ENCODE results near the gene ABCG4.
"Not testable (repeated sequence)": the region's sequence is repeated elsewhere in the genome, so short reads cannot be mapped to it uniquely, and the experiment has no call there.

The ABCG4 gene

DNA sequence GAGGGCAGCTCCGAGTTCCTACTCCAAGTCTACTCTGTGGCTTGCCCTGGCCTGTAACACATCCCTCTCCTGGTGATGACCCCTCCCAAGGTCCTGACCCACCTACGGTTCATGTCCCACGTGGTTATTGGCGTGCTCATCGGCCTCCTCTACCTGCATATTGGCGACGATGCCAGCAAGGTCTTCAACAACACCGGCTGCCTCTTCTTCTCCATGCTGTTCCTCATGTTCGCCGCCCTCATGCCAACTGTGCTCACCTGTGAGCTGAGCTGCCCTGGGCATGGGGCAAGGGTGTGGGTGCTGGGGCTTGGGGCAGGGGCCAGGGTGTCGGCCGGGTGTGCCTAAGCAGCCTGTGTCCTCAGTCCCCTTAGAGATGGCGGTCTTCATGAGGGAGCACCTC lies 9.6 kb downstream of the ABCG4 start:
- DNase-seq (ENCODE audit: low read depth) = no peak
- TF ChIP-seq, protein P1, sequence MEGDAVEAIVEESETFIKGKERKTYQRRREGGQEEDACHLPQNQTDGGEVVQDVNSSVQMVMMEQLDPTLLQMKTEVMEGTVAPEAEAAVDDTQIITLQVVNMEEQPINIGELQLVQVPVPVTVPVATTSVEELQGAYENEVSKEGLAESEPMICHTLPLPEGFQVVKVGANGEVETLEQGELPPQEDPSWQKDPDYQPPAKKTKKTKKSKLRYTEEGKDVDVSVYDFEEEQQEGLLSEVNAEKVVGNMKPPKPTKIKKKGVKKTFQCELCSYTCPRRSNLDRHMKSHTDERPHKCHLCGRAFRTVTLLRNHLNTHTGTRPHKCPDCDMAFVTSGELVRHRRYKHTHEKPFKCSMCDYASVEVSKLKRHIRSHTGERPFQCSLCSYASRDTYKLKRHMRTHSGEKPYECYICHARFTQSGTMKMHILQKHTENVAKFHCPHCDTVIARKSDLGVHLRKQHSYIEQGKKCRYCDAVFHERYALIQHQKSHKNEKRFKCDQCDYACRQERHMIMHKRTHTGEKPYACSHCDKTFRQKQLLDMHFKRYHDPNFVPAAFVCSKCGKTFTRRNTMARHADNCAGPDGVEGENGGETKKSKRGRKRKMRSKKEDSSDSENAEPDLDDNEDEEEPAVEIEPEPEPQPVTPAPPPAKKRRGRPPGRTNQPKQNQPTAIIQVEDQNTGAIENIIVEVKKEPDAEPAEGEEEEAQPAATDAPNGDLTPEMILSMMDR (IDR thresholded peaks at IDR 0.05; ENCODE audit: insufficient read depth, low read depth, low read length, missing control alignments) = no peak
- no peak overlapping the region for H3K4me3 ChIP-seq (ENCODE audit: low read depth, low read length)

DNA sequence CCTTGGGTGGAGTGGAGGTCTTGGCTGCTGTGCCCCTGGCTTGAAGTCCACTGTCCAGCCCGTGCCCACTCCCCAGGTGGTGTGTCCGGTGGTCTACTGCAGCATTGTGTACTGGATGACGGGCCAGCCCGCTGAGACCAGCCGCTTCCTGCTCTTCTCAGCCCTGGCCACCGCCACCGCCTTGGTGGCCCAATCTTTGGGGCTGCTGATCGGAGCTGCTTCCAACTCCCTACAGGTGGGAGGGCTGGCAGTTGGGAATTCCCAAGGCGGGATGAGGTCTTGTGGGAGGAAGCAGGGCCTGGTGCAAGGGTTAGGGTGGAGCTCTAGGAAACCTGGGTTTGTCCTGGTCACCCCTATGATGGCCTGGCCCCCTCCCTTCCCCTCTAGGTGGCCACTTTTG lies 11.3 kb downstream of the ABCG4 start:
- TF ChIP-seq, protein P1 (IDR thresholded peaks at IDR 0.05; ENCODE audit: insufficient read depth, low read depth, low read length, missing control alignments) = no peak
- DNase-seq (ENCODE audit: low read depth) = no peak
- H3K4me3 ChIP-seq (ENCODE audit: low read depth, low read length) = no peak overlapping the region

DNA sequence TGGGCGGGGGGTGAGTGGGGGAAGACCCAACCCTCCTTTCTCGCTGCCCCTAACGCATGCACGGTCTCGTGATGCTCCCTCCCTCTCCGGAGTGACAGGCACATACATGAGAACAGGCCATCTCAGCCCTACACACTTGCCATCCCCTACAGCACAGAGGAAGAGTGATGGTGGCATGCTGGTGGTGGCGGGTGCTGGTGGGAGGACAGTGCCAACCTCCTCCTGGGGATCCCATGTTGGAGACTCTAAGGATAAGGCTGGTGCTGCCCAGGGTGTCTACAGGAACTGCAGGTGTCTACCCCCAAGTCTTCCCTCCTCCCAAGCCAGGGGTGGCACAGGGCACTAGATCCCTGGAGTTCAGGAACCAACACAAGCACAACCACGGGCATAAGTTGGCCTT lies 13.0 kb downstream of the ABCG4 start:
- H3K4me3 ChIP-seq (ENCODE audit: low read depth, low read length) = no peak overlapping the region
- TF ChIP-seq, protein P1 (IDR thresholded peaks at IDR 0.05; ENCODE audit: insufficient read depth, low read depth, low read length, missing control alignments) = no peak
- DNase-seq (ENCODE audit: low read depth) = no peak

DNA sequence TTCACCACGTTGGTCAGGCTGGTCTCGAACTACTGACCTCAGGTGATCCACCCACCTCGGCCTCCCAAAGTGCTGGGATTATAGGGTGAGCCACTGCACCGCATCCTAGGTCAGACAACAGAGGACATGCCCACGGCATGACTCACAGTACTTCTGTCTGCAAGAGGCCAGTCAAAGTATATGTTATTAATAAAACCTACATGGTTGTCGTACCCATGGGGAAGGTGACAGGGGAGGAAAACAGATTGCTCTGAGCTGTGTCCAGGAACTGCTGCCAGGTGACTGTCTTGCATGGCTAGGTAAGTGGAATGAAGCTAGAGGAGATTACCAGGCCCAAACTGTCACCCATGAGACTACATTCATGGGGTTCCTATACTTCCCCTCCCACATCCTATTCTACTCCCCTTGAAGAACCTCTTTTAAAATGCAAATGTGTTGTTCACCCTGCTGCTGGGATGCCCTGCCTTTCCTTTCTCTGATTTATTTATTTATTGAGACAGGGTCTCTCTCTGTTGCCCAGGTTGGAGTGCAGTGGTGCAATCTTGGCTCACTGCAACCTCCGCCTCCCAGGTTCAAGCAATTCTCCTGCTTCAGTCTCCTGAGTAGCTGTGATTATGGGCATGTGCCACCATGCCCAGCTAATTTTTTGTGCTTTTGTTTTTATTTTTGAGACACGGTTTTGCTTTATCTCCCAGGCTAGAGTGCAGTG lies 17.7 kb downstream of the ABCG4 start:
- DNase-seq (ENCODE audit: low read depth) = no peak
- no peak overlapping the region for H3K4me3 ChIP-seq (ENCODE audit: low read depth, low read length)
- TF ChIP-seq, protein P1 (IDR thresholded peaks at IDR 0.05; ENCODE audit: insufficient read depth, low read depth, low read length, missing control alignments) = no peak

DNA sequence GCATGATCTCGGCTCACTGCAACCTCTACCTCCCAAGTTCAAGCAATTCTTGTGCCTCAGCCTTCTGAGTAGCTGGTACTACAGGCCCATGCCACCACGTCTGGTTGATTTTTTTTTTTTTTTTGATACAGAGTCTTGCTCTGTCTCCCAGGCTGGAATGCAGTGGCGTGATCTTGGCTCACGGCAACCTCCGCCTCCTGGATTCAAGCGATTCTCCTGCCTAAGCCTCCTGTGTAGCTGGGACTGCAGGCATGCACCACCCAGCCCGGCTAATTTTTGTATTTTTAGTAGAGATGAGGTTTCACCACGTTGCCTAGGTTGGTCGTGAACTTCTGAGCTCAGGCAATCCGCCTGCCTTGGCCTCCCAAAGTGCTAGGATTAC lies 18.2 kb downstream of the ABCG4 start:
- H3K4me3 ChIP-seq (ENCODE audit: low read depth, low read length); DNase-seq (ENCODE audit: low read depth): not testable (repeated sequence)

DNA sequence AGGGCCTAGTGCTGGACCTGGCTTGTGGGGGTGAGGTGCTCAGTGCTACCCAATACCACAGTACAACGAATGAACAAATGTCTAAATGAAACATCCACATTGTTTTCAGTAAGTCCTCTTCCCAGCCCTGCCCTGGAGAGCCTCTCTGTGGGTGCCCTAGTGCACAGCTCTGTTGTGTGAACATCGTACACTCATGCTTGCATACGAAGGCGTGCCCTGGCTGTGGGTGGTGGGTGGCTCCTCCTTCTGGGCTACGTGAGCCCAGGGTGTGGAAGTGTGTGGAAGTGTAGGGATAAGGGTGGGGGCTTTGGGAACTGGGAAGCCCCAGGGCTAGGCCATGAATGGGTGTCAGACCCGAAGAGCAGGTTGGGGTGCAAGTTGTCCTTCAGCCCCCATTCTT lies 19.1 kb downstream of the ABCG4 start:
- DNase-seq (ENCODE audit: low read depth) = no peak
- no peak overlapping the region for H3K4me3 ChIP-seq (ENCODE audit: low read depth, low read length)
- TF ChIP-seq, protein P1 (IDR thresholded peaks at IDR 0.05; ENCODE audit: insufficient read depth, low read depth, low read length, missing control alignments) = no peak

DNA sequence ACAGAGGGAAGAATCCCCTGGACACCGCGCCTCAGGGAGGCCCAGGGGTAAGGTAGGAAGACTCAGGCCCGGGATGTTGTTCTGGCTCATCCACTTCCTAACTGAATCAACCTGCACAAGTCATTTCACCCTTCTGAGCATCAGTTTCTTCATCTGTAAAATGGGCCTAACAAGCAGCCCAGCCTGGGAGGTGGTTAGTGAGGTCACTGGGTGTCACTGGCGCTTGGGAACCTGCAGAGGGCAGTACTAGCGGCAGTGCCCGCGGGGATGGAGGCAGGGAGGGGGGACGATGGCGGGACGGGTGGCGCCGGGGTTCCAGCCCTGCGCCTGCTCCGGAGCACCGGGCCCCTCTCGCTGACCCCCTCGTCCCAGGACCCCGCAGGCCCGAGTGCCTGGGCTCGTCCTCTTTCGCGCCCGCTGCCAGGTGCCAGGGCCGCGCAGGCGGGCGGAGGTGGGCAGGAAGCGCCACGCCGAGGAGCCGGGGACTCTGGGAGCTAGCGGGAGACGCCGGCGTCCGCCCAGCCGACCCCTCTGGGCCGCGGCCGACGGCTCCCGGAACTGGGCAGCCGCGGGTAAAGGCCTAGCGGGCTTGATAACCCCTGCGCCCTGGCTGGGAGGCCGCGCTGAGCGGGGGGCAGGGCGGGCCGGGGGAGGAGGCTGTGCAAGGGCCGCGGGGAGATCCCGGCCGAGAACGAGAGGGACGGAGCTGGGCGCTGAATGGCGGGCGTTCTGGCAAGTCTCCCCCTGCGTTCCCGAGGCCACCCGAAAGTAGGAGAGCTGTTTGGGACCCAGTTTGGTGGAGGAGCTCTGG lies 19.8 kb downstream of the ABCG4 start, which contains the start of gene NLRX1:
NLRX1 (plus strand) TSS at position 255 of the 811 bp plus-strand sequence. CDS start 2,679 bp downstream, outside the sequence.
- TF ChIP-seq, protein P1 (IDR thresholded peaks at IDR 0.05; ENCODE audit: insufficient read depth, low read depth, low read length, missing control alignments) = peak; percentile 95
- H3K4me3 ChIP-seq (ENCODE audit: low read depth, low read length) = peak within 1 kb of the TSS; percentile 91
- DNase-seq (ENCODE audit: low read depth) = peak; percentile 93

All from GM12865 (cell line).